K562 treated with DMSO at 1 percent for 24 hours (cell line): ENCODE data around the gene SCIN. TPM values are rescaled to one million over a fixed set of nuclear protein-coding genes. Genes with fewer than 3 reads are reported as not detected.

ENCODE experiments used
- total RNA-seq: library from RNA; unstranded; fragments of 300-600 nt; gene quantifications from 2 replicates; pipeline ENCODE4 v1.2.3, GENCODE V29; 2022; ENCODE audit warnings: low read depth; ENCODE audit not compliant: insufficient read depth

Gene SCIN
- 11.7 and 13.8 TPM in 2 replicates for total RNA-seq

GRCh38 chr7:12570534-12571461 lies at the start of gene SCIN:
Gene SCIN, plus strand, starts transcription at chr7:12570720. Its CDS starts 67 bp downstream, at chr7:12570787.

GRCh38 chr7:12686891-12687717 lies 116.6 kb downstream of the SCIN start, which contains the start of gene ARL4A:
Gene ARL4A, plus strand, starts transcription at chr7:12687633. Its CDS starts 622 bp downstream, at chr7:12688255.

Other genes with a start within 250 kb of the SCIN start
- gene VWDE, start 166.9 kb upstream of the SCIN start, total RNA-seq, result 7.6 and 9.7 TPM in 2 replicates
- gene ARL4A, start 116.9 kb downstream of the SCIN start, total RNA-seq, result 47.7 and 50.9 TPM in 2 replicates